NCI-H2196 (cell line): ENCODE measurements around the gene SPAG5.

Source experiments
- DNase-seq: peaks from one replicate; lab custom pipeline; 2025; ENCODE audit not compliant: unreplicated experiment; lab: John Stamatoyannopoulos, UW

SPAG5 gene

DNA sequence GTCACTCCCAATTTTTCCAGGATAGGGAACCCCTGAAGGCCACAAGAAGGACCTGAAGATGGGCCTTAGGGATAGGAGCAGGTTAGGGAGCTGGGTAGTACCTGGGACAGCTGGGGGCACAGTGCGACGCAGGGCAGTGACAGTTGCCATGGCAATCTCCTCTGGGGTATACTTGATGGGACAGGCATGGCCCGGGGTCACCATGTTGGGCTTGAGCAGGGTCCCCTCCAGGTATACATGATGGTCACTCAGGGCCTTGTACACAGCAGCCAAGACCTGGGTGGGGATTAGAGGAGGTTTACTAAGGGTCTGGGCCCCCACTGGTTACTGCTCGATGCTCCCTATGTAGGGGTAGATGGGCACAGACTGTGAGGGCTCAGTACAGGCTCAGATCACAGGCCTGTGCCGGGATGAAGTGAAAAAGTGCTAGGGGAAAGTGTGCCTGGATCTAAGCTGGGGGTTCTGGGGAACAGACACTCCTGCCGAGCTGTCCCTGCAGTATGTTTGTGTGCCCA, 24.8 kb downstream of the SPAG5 start:
- DNase-seq: no peak

DNA sequence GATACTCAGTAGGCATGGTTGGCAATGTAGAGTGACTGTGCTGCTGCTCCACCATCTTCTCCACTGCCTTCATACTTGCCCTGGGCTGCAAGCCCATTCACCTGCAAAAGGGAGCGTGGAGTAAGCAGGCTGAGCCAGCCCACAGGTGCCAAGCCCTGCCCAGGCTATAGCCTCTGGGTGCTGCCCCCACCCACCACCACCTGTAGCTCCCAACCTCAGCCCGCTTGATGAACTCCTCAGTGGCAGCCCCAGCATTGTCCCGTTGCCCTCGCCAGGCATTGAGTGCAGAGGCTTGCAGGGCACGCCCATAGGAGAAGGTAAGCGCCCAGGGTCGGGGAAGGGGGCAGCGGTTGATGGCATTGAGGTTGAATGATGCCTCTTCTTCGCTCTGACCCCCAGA, 25.3 kb downstream of the SPAG5 start:
- DNase-seq: no peak

DNA sequence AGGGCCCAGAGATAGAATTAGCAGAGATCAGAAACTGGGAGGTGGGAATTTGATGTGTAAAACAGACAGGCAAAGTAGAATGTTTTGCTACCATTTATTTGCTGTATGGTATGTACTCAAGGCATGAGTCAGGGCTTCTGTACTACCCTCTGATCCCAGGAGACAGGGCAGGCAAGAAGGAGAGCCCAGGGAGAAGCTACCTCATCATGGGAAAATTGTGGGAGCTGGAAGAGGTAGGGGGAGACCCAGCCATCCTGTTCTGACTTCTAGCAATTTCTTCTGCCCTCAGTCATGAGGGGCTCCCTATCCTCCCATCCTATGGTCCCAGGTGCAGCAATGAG, 25.8 kb downstream of the SPAG5 start:
- DNase-seq: no peak

DNA sequence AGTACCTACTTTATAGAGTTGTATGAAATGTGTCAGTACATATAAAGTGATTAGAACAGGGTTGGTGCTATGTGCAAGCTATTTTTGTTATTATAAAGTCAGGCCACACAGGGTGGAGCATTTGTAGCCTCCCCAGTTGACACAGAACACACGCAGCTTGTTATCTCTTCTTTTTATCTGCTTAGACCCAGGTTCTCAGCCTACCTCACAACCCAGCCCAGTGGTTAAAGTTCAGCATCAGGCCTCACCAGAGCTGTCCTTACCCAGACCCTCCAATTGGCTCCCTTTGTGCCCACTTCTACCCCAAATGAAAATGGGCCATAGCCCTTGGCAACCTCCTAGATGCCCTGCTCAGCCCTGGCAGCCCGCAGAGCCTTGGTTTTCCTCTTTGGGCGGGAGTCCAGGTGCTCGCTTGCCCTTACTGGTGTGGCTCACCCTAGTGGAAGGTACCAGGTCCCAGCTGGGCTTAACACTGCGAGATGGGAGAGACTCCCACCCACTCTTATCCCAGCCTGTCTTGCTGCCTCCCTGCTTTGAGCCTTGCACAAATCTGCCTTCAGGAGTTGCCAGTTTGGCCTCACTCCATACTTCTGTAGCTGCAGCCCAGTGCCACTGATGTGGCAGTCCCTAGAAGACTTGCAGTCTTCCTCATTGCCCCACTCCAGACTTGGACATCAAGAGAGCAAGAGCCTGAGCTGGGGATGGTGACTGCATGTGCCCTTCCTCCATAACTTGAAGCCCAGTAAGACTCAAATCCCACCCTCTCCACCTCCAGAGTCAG, 26.4 kb downstream of the SPAG5 start:
- DNase-seq: no peak

DNA sequence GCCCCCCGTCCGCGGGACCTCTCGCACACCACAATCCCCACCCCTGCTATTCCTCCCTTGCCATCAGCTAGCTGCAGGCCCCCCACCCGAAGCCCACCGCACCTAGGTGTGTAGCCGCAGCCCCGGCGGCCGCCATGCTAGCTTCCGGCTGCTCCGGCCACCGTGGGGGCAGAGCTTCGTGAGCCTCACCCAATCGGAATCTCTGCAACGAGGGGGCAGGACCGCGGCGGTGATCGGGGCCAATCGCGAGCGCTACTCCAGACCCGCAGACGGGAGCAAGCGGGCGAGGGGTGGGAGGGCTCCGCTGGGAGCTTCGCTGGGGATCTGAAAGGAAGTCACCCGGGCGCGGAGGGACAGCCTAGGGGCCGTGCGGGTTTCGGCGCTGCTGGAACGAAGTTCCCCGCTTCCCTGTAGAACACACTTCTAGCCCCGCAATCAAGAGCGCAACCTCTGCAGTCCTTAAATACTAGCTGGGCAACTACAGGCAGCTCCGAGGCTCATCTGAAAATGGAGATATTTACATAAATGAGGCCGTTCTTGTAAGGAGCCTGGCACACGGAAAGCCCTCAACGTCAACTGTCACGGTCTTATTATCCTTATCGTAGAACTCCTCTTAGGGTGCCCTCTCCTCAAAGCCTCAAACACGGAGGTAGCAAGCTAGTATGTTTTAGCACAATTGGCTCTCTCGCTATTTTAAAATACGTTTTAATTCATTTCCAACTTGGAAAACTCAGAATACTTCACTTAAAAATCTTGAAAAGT, 27.3 kb downstream of the SPAG5 start, which contains the start of gene PIGS:
Gene PIGS, minus strand, starts transcription at position 164 of the 762 bp plus-strand sequence. Its CDS starts 28 bp downstream, at position 136.
- peak; percentile 79 for DNase-seq

GRCh38 chr17:28570716-28571360, 28.0 kb downstream of the SPAG5 start:
- no peak for DNase-seq

DNA sequence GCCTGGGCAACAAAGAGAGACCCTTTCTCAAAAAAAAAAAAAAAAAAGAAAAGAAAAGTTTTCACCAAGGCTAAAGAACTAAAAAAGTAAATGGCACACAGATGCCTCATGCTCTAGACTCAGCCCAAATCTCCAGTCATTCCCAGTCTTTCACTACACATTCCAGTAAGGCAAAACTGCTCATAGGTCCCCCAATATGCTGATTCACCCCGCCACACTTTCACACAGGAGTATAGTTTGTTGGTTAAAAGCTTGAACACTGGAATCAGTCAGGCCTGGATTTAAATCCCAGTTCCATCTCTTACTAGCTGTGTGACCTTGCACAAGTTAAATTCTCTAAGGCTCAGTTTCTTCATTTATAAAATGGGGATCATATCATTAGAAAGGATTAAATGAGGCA, 29.4 kb downstream of the SPAG5 start:
- no peak for DNase-seq

DNA sequence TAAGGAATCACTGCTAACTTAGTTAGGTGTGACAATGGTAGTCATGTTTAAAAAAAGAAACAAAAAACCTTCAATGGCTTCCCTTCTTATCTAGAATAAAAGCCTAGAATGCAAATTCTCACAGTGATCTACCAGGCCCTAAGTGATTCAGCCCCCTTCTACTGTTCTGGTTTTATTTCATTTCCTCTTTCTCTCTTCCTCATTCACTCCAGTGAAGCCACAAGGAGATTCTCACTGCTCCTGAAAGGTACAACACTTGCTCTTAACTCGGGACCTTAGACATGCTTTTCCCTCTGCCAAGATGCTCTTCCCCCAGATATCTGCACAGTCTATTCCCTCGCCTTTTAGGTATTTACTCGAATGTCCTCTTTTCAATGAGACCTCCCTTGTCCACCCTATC, 31.2 kb downstream of the SPAG5 start:
- no peak for DNase-seq

- no peak for DNase-seq
Observed at GRCh38 chr17:28563475-28563874, 35.4 kb downstream of the SPAG5 start.

DNA sequence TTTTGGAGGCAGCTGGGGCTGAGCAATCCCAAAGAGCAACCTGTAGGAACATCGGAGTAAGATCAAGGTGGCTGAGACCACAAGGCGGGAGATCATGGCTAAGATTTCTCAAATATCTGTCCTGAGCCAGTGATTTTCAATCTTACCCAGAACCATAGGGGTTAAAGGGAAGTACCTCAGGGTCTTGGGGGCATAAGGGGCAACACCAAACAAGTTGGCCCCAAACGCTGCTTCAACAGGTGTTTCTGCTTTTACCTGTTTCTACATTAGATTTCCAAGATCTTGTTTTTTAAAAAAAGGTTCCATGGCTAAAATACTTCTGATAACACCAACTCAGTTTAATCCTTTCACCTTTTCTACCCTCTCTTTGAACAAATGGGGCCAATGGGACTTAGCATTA, 43.8 kb downstream of the SPAG5 start:
- DNase-seq: no peak

DNA sequence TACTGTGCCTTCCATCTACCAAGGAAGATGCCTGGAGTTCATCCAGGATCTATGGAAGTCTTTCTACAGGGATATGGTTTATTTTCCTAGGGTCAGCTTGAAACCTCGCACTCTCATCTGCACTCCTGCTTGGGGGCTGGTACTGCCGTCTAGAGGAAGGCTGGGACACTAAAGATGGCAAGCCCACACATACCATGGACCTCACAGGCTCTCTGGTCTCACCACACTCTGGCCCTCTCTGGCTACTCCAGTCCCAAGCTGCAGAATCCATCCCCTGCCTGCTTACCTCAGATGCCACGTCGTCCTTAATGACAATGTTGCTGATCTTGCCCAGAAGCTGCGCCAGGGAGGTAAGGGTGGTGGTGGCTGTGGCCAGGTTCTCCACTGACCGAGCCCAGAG, 44.3 kb downstream of the SPAG5 start:
- DNase-seq: no peak

GRCh38 chr17:28553000-28553505, 45.8 kb downstream of the SPAG5 start:
- no peak for DNase-seq

DNA sequence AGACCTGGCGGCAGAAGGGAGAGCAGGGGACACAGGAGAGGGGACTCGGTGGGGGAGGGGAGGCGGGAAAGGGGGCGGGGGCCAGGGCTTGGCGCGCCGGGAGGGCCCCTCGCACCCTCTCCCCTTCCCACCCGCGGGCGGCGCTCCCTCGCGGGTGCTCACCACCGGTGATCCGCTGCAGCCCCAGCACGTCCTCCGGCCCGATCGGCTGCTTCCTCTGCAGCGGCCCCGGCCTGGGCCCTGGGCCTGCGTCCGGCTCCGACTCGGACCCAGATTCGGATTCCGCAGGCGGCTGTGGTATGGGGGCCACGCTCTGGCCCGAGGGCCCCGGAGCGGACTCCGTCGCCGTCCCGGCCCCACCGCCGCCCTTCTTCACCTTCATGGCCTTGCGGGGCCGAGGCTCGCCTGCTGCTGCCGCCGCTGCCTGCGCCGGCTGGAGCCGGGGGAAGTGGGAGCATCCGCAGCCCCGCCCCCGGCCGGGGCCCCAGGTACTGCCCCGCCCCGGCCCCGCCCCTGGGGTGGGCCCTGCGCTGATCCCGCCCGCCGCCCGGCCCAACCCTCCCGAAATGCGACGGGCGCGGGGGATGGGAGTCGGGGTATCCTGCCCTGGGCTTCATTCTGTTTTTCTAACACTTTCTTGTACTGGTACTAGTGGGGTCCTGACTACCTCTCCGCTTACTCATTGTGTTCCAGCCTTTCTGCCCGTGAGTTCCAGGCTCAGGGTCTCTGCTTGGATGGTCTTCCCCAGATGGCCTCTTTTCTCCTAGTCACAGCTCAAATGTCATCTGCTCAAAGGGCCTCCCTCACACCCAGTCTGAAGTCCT, 46.4 kb downstream of the SPAG5 start, which contains the start of gene UNC119:
Gene UNC119, minus strand, starts transcription at position 449 of the 824 bp plus-strand sequence. Its CDS starts 67 bp downstream, at position 382.
- DNase-seq: peak; percentile 65

DNA sequence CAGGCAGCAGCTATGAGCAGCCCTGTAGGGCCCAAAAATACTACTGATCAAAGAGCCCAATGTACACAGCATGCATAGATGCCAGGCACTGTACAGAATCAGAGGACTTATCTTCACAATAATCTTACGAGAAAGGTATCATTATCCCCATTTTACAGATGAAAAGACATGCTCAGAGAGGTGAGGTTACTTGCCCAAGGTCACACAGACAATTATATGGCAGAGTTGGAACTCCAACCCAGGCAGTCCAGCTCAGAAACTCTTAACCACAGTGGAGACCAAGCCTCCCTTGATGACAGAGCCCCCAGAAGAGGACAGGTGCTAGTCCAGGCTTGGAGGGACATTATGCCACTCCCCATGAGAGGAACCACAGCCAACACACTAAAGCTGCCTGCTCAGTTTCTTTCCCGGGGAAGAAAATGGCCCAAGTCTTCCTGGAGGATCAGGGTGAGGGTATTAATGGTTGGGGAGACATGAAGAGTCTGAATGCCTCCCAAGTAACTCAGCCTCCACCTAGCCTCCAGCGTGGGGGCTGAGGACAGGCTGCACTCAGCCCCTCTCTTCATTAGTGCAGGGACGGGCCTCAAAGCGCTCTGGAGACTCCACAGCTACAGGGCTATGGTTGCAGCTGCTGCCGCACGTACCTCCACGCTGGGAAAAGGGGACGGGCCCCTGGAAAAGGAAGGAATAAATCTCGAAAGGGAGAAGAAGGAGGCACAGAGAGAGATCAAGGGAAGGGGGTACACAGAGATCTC, 47.2 kb downstream of the SPAG5 start:
- no peak for DNase-seq

- DNase-seq: no peak
Observed at GRCh38 chr17:28550858-28551257, 48.0 kb downstream of the SPAG5 start.

DNA sequence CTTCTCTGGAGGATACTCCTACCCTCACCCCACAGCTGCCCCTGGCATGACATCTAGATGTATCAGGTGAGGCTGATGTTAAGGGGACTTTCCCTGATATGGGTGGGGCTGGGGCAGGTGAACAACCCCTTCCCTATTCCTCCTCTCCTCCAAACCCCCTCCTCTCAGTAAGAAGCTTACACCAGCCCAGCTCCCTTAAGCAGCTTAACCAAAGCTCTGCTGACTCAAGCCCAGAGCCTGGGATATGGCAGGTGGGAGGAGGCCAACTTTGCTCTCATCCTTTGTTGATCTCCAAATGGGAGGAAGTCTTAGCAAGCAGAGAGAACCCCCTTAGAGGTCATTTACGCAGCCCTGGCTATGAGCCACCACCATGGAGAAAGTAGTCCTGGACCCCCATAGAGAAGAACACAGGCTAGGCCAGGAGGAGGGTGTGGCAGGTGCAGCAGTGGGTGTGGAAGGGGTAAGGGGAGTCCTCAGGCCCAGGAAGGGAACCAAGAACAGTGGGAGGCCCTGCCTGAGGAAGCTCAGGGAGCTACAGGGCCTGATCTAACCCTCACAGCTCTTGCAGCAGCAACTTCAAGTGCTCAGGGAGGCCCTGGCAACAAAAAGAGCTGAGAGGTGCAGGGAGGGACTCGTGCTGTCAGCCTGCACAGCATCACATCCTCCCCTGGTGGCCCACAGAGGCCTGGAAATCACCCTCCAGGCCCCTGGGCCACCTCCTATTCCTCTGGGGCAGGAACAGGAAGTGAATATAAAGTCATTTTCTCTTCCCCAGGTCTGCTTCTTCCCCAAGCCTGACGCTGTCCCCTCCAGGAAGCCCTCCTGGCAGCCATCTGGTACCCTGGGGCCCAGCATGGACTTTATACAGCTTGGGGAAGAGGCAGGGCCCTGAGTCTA, 49.3 kb downstream of the SPAG5 start:
- DNase-seq: no peak

GRCh38 chr17:28548417-28549130, 50.3 kb downstream of the SPAG5 start:
- no peak for DNase-seq
